ENCODE results near the gene HMOX1.
A peak's percentile ranks its signal among the peaks of the same experiment; 100 is the strongest.
"Not testable (repeated sequence)": the region's sequence is repeated elsewhere in the genome, so short reads cannot be mapped to it uniquely, and the experiment has no call there.

HMOX1 gene

GRCh38 chr22:35350539-35351503, 30.1 kb upstream of the HMOX1 start:
- peak overlapping the region; percentile 53 to 79 for H3K9ac ChIP-seq (ENCODE audit: low read depth in 1 of 2, low read length in 2 of 2)

GRCh38 chr22:35352214-35353111, 28.4 kb upstream of the HMOX1 start:
- peaks cover 16 to 18% of the 10 kb centered on the region in 2 donors for H3K4me1 ChIP-seq (ENCODE audit: control insufficient read depth in 1 of 2, insufficient read depth in 2 of 2, low read length in 2 of 2)
- H3K36me3 ChIP-seq (ENCODE audit: control insufficient read depth in 1 of 2, insufficient read depth in 2 of 2, low read length in 2 of 2): peaks cover 0 to 9% of the 10 kb centered on the region in 2 donors
- no peaks in the 10 kb centered on the region for H3K27me3 ChIP-seq (ENCODE audit: control insufficient read depth in 1 of 2, insufficient read depth in 2 of 2, low read length in 2 of 2)
- peak overlapping the region in 1 of 2 donors; percentile 24 for H3K9ac ChIP-seq (ENCODE audit: low read depth in 1 of 2, low read length in 2 of 2)
- H3K27ac ChIP-seq (ENCODE audit: low read depth, low read length): peak overlapping the region; percentile 39
- H3K4me3 ChIP-seq (ENCODE audit: low read depth in 1 of 2, low read length in 2 of 2): no peak overlapping the region
- no peaks in the 10 kb centered on the region for H3K9me3 ChIP-seq (ENCODE audit: control insufficient read depth in 1 of 2, low read length in 2 of 2)

More at GRCh38 chr22:35350539-35351503, 30.1 kb upstream of the HMOX1 start:
- H3K27ac ChIP-seq (ENCODE audit: low read depth, low read length): no peak overlapping the region
- no peaks in the 10 kb centered on the region for H3K27me3 ChIP-seq (ENCODE audit: control insufficient read depth in 1 of 2, insufficient read depth in 2 of 2, low read length in 2 of 2)
- H3K4me1 ChIP-seq (ENCODE audit: control insufficient read depth in 1 of 2, insufficient read depth in 2 of 2, low read length in 2 of 2): peaks cover 13 to 18% of the 10 kb centered on the region in 2 donors
- H3K4me3 ChIP-seq (ENCODE audit: low read depth in 1 of 2, low read length in 2 of 2): peak overlapping the region; percentile 81 to 84
- H3K9me3 ChIP-seq (ENCODE audit: control insufficient read depth in 1 of 2, low read length in 2 of 2): no peaks in the 10 kb centered on the region
- H3K36me3 ChIP-seq (ENCODE audit: control insufficient read depth in 1 of 2, insufficient read depth in 2 of 2, low read length in 2 of 2): peaks cover 0 to 15% of the 10 kb centered on the region in 2 donors

GRCh38 chr22:35353318-35353717, 27.6 kb upstream of the HMOX1 start:
- no peaks in the 10 kb centered on the region for H3K9me3 ChIP-seq (ENCODE audit: control insufficient read depth in 1 of 2, low read length in 2 of 2)
- H3K27ac ChIP-seq (ENCODE audit: low read depth, low read length): no peak overlapping the region
- H3K27me3 ChIP-seq (ENCODE audit: control insufficient read depth in 1 of 2, insufficient read depth in 2 of 2, low read length in 2 of 2): no peaks in the 10 kb centered on the region
- peaks cover 0 to 3% of the 10 kb centered on the region in 2 donors for H3K36me3 ChIP-seq (ENCODE audit: control insufficient read depth in 1 of 2, insufficient read depth in 2 of 2, low read length in 2 of 2)
- no peak overlapping the region for H3K9ac ChIP-seq (ENCODE audit: low read depth in 1 of 2, low read length in 2 of 2)
- H3K4me1 ChIP-seq (ENCODE audit: control insufficient read depth in 1 of 2, insufficient read depth in 2 of 2, low read length in 2 of 2): peaks cover 16 to 18% of the 10 kb centered on the region in 2 donors
- no peak overlapping the region for H3K4me3 ChIP-seq (ENCODE audit: low read depth in 1 of 2, low read length in 2 of 2)

- Histone ChIP-seq H3K4me1 (ENCODE audit: control insufficient read depth in 1 of 2, insufficient read depth in 2 of 2, low read length in 2 of 2) (peaks cover 16 to 18% of the 10 kb centered on the region in 2 donors), H3K9me3 (ENCODE audit: control insufficient read depth in 1 of 2, low read length in 2 of 2) (no peaks in the 10 kb centered on the region), H3K4me3 (ENCODE audit: low read depth in 1 of 2, low read length in 2 of 2) (no peak overlapping the region), H3K36me3 (ENCODE audit: control insufficient read depth in 1 of 2, insufficient read depth in 2 of 2, low read length in 2 of 2) (no peaks in the 10 kb centered on the region), H3K9ac (ENCODE audit: low read depth in 1 of 2, low read length in 2 of 2) (no peak overlapping the region), H3K27ac (ENCODE audit: low read depth, low read length) (no peak overlapping the region), H3K27me3 (ENCODE audit: control insufficient read depth in 1 of 2, insufficient read depth in 2 of 2, low read length in 2 of 2) (no peaks in the 10 kb centered on the region)
Measured at GRCh38 chr22:35354068-35354467, 26.8 kb upstream of the HMOX1 start.

GRCh38 chr22:35357883-35358621, 22.8 kb upstream of the HMOX1 start:
- no peak overlapping the region for H3K9ac ChIP-seq (ENCODE audit: low read depth in 1 of 2, low read length in 2 of 2)
- no peaks in the 10 kb centered on the region for H3K9me3 ChIP-seq (ENCODE audit: control insufficient read depth in 1 of 2, low read length in 2 of 2)
- no peaks in the 10 kb centered on the region for H3K27me3 ChIP-seq (ENCODE audit: control insufficient read depth in 1 of 2, insufficient read depth in 2 of 2, low read length in 2 of 2)
- H3K4me1 ChIP-seq (ENCODE audit: control insufficient read depth in 1 of 2, insufficient read depth in 2 of 2, low read length in 2 of 2): peaks cover 7 to 11% of the 10 kb centered on the region in 2 donors
- no peaks in the 10 kb centered on the region for H3K36me3 ChIP-seq (ENCODE audit: control insufficient read depth in 1 of 2, insufficient read depth in 2 of 2, low read length in 2 of 2)
- H3K27ac ChIP-seq (ENCODE audit: low read depth, low read length): no peak overlapping the region
- H3K4me3 ChIP-seq (ENCODE audit: low read depth in 1 of 2, low read length in 2 of 2): no peak overlapping the region

- H3K36me3 ChIP-seq (ENCODE audit: control insufficient read depth in 1 of 2, insufficient read depth in 2 of 2, low read length in 2 of 2): no peaks in the 10 kb centered on the region
- H3K9ac ChIP-seq (ENCODE audit: low read depth in 1 of 2, low read length in 2 of 2): no peak overlapping the region
- no peaks in the 10 kb centered on the region for H3K9me3 ChIP-seq (ENCODE audit: control insufficient read depth in 1 of 2, low read length in 2 of 2)
- H3K4me3 ChIP-seq (ENCODE audit: low read depth in 1 of 2, low read length in 2 of 2): no peak overlapping the region
- H3K27ac ChIP-seq (ENCODE audit: low read depth, low read length): no peak overlapping the region
- H3K27me3 ChIP-seq (ENCODE audit: control insufficient read depth in 1 of 2, insufficient read depth in 2 of 2, low read length in 2 of 2): no peaks in the 10 kb centered on the region
- peaks cover 7 to 12% of the 10 kb centered on the region in 2 donors for H3K4me1 ChIP-seq (ENCODE audit: control insufficient read depth in 1 of 2, insufficient read depth in 2 of 2, low read length in 2 of 2)
Measured at GRCh38 chr22:35359380-35360065, 21.4 kb upstream of the HMOX1 start.

- H3K27ac ChIP-seq (ENCODE audit: low read depth, low read length): no peak overlapping the region
- no peaks in the 10 kb centered on the region for H3K27me3 ChIP-seq (ENCODE audit: control insufficient read depth in 1 of 2, insufficient read depth in 2 of 2, low read length in 2 of 2)
- H3K9me3 ChIP-seq (ENCODE audit: control insufficient read depth in 1 of 2, low read length in 2 of 2): no peaks in the 10 kb centered on the region
Measured at GRCh38 chr22:35361001-35361558, 19.8 kb upstream of the HMOX1 start.

GRCh38 chr22:35363566-35364086, 17.3 kb upstream of the HMOX1 start:
- H3K27me3 ChIP-seq (ENCODE audit: control insufficient read depth in 1 of 2, insufficient read depth in 2 of 2, low read length in 2 of 2): no peaks in the 10 kb centered on the region
- H3K9ac ChIP-seq (ENCODE audit: low read depth in 1 of 2, low read length in 2 of 2): no peak overlapping the region
- H3K9me3 ChIP-seq (ENCODE audit: control insufficient read depth in 1 of 2, low read length in 2 of 2): no peaks in the 10 kb centered on the region
- H3K4me1 ChIP-seq (ENCODE audit: control insufficient read depth in 1 of 2, insufficient read depth in 2 of 2, low read length in 2 of 2): peaks cover 17 to 36% of the 10 kb centered on the region in 2 donors
- H3K27ac ChIP-seq (ENCODE audit: low read depth, low read length): peak overlapping the region; percentile 53
- H3K36me3 ChIP-seq (ENCODE audit: control insufficient read depth in 1 of 2, insufficient read depth in 2 of 2, low read length in 2 of 2): no peaks in the 10 kb centered on the region
- H3K4me3 ChIP-seq (ENCODE audit: low read depth in 1 of 2, low read length in 2 of 2): no peak overlapping the region

More at GRCh38 chr22:35361001-35361558, 19.8 kb upstream of the HMOX1 start:
- H3K4me3 ChIP-seq (ENCODE audit: low read depth in 1 of 2, low read length in 2 of 2): no peak overlapping the region
- H3K36me3 ChIP-seq (ENCODE audit: control insufficient read depth in 1 of 2, insufficient read depth in 2 of 2, low read length in 2 of 2): no peaks in the 10 kb centered on the region
- H3K9ac ChIP-seq (ENCODE audit: low read depth in 1 of 2, low read length in 2 of 2): no peak overlapping the region
- H3K4me1 ChIP-seq (ENCODE audit: control insufficient read depth in 1 of 2, insufficient read depth in 2 of 2, low read length in 2 of 2): peaks cover 13 to 18% of the 10 kb centered on the region in 2 donors

GRCh38 chr22:35364230-35364629, 16.7 kb upstream of the HMOX1 start:
- H3K9ac ChIP-seq (ENCODE audit: low read depth in 1 of 2, low read length in 2 of 2); H3K27ac ChIP-seq (ENCODE audit: low read depth, low read length); H3K4me3 ChIP-seq (ENCODE audit: low read depth in 1 of 2, low read length in 2 of 2); H3K9me3 ChIP-seq (ENCODE audit: control insufficient read depth in 1 of 2, low read length in 2 of 2); H3K36me3 ChIP-seq (ENCODE audit: control insufficient read depth in 1 of 2, insufficient read depth in 2 of 2, low read length in 2 of 2); H3K27me3 ChIP-seq (ENCODE audit: control insufficient read depth in 1 of 2, insufficient read depth in 2 of 2, low read length in 2 of 2): not testable (repeated sequence)
- H3K4me1 ChIP-seq (ENCODE audit: control insufficient read depth in 1 of 2, insufficient read depth in 2 of 2, low read length in 2 of 2): peaks cover 17 to 41% of the 10 kb centered on the region in 2 donors

Data from duodenal mucosa (tissue), 2 donors.